ENCODE data around the gene BAIAP2L1. TPM values are rescaled to one million over a fixed set of nuclear protein-coding genes. Genes with fewer than 3 reads are reported as not detected.

The BAIAP2L1 gene
- total RNA-seq, 1 donor from 2014 or later = 1.1 TPM

GRCh38 chr7:98280791-98281756 lies 119.8 kb downstream of the BAIAP2L1 start, which contains the start of gene BRI3:
Gene BRI3 (plus strand): TSS chr7:98281686. CDS start chr7:98281796, 110 bp downstream.
- intact Hi-C loops (cut with micrococcal nuclease) = loop anchor here (1.0 to 2.0 kb wide), 11 partner anchors 30 to 1164 kb away; partner anchors contain the start of genes ASNS, BAIAP2L1, LMTK2 and SDHAF3

- intact Hi-C loops (cut with micrococcal nuclease) = loop anchor here (2.0 kb wide), 1 partner anchor 863 kb away; no protein-coding TSS in a partner anchor
Measured at GRCh38 chr7:98280296-98280695, 120.6 kb downstream of the BAIAP2L1 start.

- intact Hi-C loops (cut with micrococcal nuclease) = no loop called here
Measured at GRCh38 chr7:98278936-98279335, 122.0 kb downstream of the BAIAP2L1 start.

GRCh38 chr7:98278408-98278807 lies 122.5 kb downstream of the BAIAP2L1 start:
- intact Hi-C loops (cut with micrococcal nuclease) = no loop called here

- intact Hi-C loops (cut with micrococcal nuclease) = no loop called here
Measured at GRCh38 chr7:98276241-98276761, 124.6 kb downstream of the BAIAP2L1 start.

- intact Hi-C loops (cut with micrococcal nuclease) = no loop called here
Measured at GRCh38 chr7:98267303-98267702, 133.6 kb downstream of the BAIAP2L1 start.

GRCh38 chr7:98266840-98267239 lies 134.1 kb downstream of the BAIAP2L1 start:
- intact Hi-C loops (cut with micrococcal nuclease) = no loop called here

- intact Hi-C loops (cut with micrococcal nuclease) = no loop called here
Measured at GRCh38 chr7:98265841-98266271, 135.0 kb downstream of the BAIAP2L1 start.

- intact Hi-C loops (cut with micrococcal nuclease) = loop anchor here (10.0 kb wide), 3 partner anchors 617 to 1783 kb away; partner anchors contain the start of genes ARPC1A, TMEM130 and TRRAP
Measured at GRCh38 chr7:98257701-98258100, 143.2 kb downstream of the BAIAP2L1 start.

- intact Hi-C loops (cut with micrococcal nuclease) = loop anchor here (10.0 kb wide), 3 partner anchors 618 to 1782 kb away; partner anchors contain the start of genes ARPC1A, TMEM130 and TRRAP
Measured at GRCh38 chr7:98256431-98256830, 144.5 kb downstream of the BAIAP2L1 start.

- intact Hi-C loops (cut with micrococcal nuclease) = loop anchor here (5.0 to 10.0 kb wide), 4 partner anchors 233 to 1780 kb away; partner anchors contain the start of genes ARPC1A, TMEM130 and TRRAP
Measured at GRCh38 chr7:98254951-98255610, 145.8 kb downstream of the BAIAP2L1 start.

- intact Hi-C loops (cut with micrococcal nuclease) = loop anchor here (5.0 to 10.0 kb wide), 4 partner anchors 232 to 1780 kb away; partner anchors contain the start of genes ARPC1A, TMEM130 and TRRAP
Measured at GRCh38 chr7:98254516-98254915, 146.4 kb downstream of the BAIAP2L1 start.

- intact Hi-C loops (cut with micrococcal nuclease) = loop anchor here (1.0 to 10.0 kb wide), 7 partner anchors 8 to 1778 kb away; partner anchors contain the start of genes ARPC1A, LMTK2, SDHAF3 and TMEM130
Measured at GRCh38 chr7:98252425-98253054, 148.3 kb downstream of the BAIAP2L1 start.

GRCh38 chr7:98251601-98252424 lies 149.1 kb downstream of the BAIAP2L1 start, which contains the start of gene TECPR1:
Gene TECPR1 (minus strand): TSS chr7:98252232. CDS start chr7:98246146, 6,086 bp downstream.
- intact Hi-C loops (cut with micrococcal nuclease) = loop anchor here (1.0 to 10.0 kb wide), 16 partner anchors 8 to 1777 kb away; partner anchors contain the start of genes ARPC1A, ASNS, BAIAP2L1 and BHLHA15

GRCh38 chr7:98251231-98251600 lies 149.7 kb downstream of the BAIAP2L1 start:
- intact Hi-C loops (cut with micrococcal nuclease) = loop anchor here (1.0 to 10.0 kb wide), 13 partner anchors 30 to 1776 kb away; partner anchors contain the start of genes ARPC1A, ASNS, BAIAP2L1 and BHLHA15

GRCh38 chr7:98250789-98251188 lies 150.1 kb downstream of the BAIAP2L1 start:
- intact Hi-C loops (cut with micrococcal nuclease) = loop anchor here (1.0 to 10.0 kb wide), 13 partner anchors 31 to 1776 kb away; partner anchors contain the start of genes ARPC1A, ASNS, BAIAP2L1 and BHLHA15

GRCh38 chr7:98249106-98249505 lies 151.8 kb downstream of the BAIAP2L1 start:
- intact Hi-C loops (cut with micrococcal nuclease) = no loop called here

- intact Hi-C loops (cut with micrococcal nuclease) = no loop called here
Measured at GRCh38 chr7:98248156-98248555, 152.7 kb downstream of the BAIAP2L1 start.

GRCh38 chr7:98244871-98245270 lies 156.0 kb downstream of the BAIAP2L1 start:
- intact Hi-C loops (cut with micrococcal nuclease) = no loop called here

Measured in T-helper 1 cell treated with Interleukin-12 subunit alpha and Interleukin-12 subunit beta and Interleukin-4 antibody, amounts not matched to agents 30 ng/mL and 1 ng/mL, for 36 hours (primary cell).